HFF-Myc (cell line): ENCODE measurements around the gene TM2D1.

Source experiments
- DNase-seq: peaks from one replicate; pipeline ENCODE4 v3.0.0-alpha.2; 2011; ENCODE audit warnings: low read depth; ENCODE audit errors: extremely low read depth
- H3K4me3 ChIP-seq: replicated peaks from 2 replicates; pipeline ENCODE4 v1.5.1; 2011; ENCODE audit warnings: low read depth, mild to moderate bottlenecking, control low read depth, low read length
- TF ChIP-seq, protein P1 (sequence below): IDR thresholded peaks from 2 replicates; pipeline ENCODE4 v1.5.1; 2012; ENCODE audit warnings: mild to moderate bottlenecking, low read depth, low read length, control low read depth; ENCODE audit errors: missing control alignments

Gene TM2D1

DNA sequence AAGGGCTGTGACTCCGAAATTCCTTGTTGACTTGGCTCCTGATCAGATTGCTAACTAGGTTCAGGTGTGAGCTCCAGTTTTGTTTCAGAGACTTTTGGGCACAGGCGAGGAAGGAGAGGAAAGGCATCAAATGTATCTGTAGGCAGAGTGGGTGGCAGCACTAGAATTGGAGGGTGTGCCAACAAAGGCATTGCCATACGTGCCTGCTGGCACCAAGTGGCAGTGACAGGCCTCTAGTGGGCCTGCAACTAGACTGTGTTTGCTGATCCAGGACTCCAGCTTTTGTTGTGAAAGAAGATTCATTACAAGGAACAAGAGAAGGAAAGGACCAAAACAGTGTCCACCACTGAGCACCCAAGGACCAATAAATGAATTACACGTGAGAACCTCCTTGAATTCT, 79.5 kb downstream of the TM2D1 start:
- TF ChIP-seq, protein P1, sequence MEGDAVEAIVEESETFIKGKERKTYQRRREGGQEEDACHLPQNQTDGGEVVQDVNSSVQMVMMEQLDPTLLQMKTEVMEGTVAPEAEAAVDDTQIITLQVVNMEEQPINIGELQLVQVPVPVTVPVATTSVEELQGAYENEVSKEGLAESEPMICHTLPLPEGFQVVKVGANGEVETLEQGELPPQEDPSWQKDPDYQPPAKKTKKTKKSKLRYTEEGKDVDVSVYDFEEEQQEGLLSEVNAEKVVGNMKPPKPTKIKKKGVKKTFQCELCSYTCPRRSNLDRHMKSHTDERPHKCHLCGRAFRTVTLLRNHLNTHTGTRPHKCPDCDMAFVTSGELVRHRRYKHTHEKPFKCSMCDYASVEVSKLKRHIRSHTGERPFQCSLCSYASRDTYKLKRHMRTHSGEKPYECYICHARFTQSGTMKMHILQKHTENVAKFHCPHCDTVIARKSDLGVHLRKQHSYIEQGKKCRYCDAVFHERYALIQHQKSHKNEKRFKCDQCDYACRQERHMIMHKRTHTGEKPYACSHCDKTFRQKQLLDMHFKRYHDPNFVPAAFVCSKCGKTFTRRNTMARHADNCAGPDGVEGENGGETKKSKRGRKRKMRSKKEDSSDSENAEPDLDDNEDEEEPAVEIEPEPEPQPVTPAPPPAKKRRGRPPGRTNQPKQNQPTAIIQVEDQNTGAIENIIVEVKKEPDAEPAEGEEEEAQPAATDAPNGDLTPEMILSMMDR = no peak
- no peak overlapping the region for H3K4me3 ChIP-seq
- DNase-seq = no peak

DNA sequence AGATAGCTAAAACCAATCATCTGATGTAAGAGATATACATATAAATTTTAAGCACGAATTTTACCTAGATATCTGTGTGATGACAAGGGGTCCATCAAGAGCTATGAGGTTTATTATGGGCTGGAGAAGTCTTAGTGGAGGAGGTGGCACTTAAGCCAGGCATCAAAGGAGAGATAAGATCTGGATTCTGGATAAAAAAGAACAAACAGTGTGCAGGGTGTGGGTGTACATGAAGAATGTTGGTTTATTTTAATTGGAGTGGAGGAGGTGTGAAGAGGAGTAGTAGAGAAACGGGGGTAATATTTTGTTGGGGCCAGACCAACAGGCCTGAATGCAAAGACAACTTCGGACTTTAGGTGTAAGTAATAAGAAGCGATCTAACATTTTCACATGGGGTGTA, 80.6 kb downstream of the TM2D1 start:
- TF ChIP-seq, protein P1 = no peak
- no peak overlapping the region for H3K4me3 ChIP-seq
- no peak for DNase-seq

DNA sequence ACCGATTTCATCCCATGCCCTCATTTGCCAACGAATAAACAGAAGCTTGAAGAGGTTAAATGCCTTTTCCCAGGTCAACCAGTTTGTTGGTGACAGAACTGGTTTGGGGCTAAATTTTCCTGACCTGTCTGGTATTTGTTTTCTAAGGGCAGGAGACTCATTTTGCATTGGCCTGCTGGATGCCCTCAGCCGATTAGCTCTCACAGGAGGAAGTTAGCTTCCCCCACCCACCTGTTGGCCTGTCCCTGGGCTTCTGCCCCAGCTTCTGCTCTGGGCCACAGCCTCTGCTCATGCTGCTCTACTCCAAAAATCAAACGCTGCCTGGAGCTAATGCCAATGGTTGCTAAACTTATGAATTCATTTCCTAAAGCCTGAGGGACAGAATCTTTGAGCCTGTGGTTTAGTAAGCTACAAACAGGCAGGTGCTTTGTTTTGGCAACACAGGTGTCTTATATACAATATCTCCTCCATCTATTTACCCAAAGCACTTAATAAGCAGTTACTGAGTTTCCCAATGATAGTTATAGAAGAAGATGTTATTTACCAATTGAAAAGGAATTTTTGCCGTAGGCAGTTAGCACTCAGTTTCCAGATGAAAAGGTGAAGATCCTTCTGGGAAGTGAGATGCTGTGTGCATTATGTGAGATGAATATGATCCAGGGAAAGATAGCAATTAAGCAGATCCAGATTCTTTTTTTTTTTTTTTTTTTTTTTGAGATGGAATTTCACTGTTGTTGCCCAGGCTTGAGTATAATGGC, 82.3 kb downstream of the TM2D1 start:
- H3K4me3 ChIP-seq = no peak overlapping the region
- DNase-seq = no peak
- TF ChIP-seq, protein P1 = no peak

DNA sequence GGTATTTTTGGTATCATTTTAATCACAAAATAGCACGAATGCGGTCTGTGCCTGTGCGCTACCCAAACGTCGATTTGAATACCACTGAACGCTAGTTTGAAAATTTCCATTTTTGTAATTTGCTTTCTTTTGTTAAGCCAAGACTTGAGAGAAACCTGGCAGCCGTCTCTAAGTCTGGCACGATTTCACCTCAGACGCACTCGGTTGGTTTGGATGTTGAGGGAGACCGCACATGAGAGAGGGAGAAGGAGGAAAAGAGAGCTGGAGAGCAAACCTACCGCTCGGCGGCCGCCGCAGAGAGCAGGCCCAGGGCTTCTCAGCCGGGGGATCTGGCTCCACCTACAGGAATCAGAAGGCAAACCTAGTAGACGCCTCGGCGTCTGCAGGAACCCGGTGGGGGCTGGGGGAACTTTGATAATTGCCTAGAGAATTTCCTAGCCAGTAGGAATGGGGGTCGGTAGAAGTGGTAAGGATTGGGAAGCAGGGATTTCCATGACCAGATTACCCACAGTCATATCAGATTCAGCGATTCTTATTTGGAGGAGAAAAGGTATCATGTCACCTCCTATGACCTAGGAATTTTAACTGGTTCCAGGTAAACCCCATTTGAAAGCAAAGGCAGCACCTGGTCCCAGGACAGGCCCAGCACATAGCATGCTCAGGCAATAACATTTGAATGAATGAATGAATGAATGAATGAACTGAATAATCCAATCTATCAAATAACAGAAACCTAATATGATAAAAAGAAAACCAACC, 83.2 kb downstream of the TM2D1 start:
- no peak overlapping the region for H3K4me3 ChIP-seq
- DNase-seq = no peak
- TF ChIP-seq, protein P1 = peak; percentile 23

DNA sequence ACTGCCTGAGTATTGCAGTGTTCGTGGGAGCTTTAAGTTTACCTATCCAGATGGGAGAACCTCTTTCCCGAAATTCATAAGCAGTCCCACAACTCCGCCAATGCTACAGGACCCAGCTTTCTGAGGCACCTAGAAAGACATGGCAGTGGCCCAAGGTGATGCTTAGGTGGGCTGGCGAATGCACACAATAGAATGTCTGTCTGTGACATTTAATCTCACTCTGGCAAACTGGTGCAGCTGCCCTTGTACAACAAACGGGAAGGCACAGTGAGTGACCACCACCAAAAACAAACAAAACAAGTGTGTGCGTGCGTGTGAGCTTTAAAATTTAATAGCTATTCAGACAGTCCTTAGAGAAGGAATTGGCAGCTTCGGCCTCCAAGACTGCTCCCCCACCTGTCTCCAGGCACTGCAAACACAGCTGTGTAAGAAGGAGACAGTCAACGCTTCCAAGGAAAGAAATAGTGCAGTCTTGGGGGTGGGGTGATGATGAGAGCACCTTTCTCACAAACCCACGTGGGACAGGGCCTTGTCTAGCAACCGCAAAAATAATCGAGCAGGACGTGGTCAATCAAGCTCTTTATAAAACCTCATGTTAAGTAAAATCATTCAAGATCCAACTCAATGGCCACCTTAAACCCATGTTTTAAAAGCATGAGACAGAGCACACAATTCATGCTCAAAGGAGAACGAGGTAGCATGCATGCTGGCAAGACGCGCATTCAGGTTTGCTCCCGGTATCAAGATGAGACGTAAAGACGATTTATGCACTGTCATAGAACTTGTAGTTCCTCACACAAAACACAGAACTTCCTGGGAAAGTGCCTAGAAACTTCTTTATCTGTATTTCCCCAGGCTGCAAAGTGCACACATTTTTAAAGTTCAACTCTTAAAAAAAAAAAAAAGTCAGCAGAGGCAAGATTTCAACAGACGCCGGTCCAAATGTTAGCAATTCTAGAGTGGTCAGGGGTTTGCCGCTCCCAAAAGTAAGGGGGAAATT, 84.1 kb downstream of the TM2D1 start:
- TF ChIP-seq, protein P1 = no peak
- DNase-seq = no peak
- H3K4me3 ChIP-seq = no peak overlapping the region

DNA sequence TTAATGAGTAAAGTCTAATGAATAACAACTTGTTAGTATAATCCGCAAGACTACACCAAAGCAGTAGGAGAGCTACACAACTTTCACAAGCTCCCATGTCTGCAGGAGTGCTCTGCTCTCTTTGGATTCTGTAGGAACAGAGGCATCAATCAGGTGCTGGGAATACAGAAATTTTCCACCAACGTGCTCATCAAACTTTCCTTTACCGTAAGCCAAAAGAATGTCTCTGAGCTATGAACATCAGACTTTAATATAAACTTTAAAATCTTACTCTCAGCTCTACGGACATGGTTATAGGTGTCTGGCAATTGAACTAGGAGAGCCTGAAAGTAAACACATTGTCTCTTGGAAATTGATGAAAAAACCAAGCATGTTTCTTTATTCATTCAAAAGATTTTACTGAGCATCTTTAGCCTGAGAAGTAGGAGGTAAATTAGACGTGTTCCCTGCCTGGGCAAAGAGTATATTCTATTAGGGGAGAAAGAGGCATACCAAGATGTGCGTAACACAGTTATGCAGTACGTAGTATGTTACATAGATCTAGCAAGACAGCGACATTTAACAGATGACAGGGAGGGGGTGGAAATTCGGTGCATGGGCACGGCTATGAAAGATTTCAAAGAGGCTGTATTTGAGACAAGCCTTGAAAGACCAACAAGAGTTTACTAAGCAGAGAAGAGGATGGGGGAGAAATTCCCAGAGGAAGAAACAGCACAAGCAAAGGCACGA, 85.2 kb downstream of the TM2D1 start:
- no peak for DNase-seq
- no peak overlapping the region for H3K4me3 ChIP-seq
- TF ChIP-seq, protein P1 = no peak
